K562 (cell line): Measurements from ENCODE around the gene DCXR. TPM values are rescaled to one million over a fixed set of nuclear protein-coding genes. Genes with fewer than 3 reads are reported as not detected.

Experiments used
- CSDE1 ChIP-seq, 2 experiments: fragments of 450-650 bp; IDR thresholded peaks; 2 replicates each; pipeline ENCODE4 v1.6.1; 2016; ENCODE audit warnings: mild to moderate bottlenecking in 1 of 2
- FOXM1 ChIP-seq, 2 experiments: fragments of 450-650 bp in 1 of 2; sonication (generic) in 1 of 2; formaldehyde crosslinking in 1 of 2; IDR thresholded peaks; 2 replicates each; pipeline versions ENCODE4 v1.6.1 to v1.9.0; 2017 to 2022; ENCODE audit warnings: low read depth in 2 of 2, mild to moderate bottlenecking in 2 of 2, missing genetic modification reagents in 1 of 2, moderate library complexity in 1 of 2
- HNRNPL ChIP-seq: fragments of 200-400 bp; formaldehyde crosslinking; IDR thresholded peaks from 2 replicates; pipeline ENCODE4 v1.6.1; 2017; ENCODE audit warnings: low read depth, mild to moderate bottlenecking, low read length
- MGA ChIP-seq: fragments of 450-650 bp; IDR thresholded peaks from 2 replicates; pipeline ENCODE4 v1.6.1; 2016; ENCODE audit warnings: mild to moderate bottlenecking, moderate library complexity
- PHF20 ChIP-seq: fragments of 450-650 bp; IDR thresholded peaks from 2 replicates; pipeline ENCODE4 v1.6.1; 2018; ENCODE audit not compliant: partially characterized antibody
- SNRNP70 ChIP-seq: fragments of 200-400 bp; formaldehyde crosslinking; optimal IDR thresholded peaks from 2 replicates; pipeline ENCODE3; 2017; ENCODE audit warnings: low read depth, low read length
- TEAD1 ChIP-seq, 2 experiments: fragments of 450-650 bp in 1 of 2; sonication (generic) in 1 of 2; formaldehyde crosslinking; IDR thresholded peaks; 2 replicates each; pipeline versions ENCODE4 v1.4.0 to v1.8.0; 2020 to 2022; ENCODE audit warnings: mild to moderate bottlenecking in 2 of 2, missing genetic modification reagents in 1 of 2
- YY1 ChIP-seq, 3 experiments: IDR thresholded peaks; 2 replicates each; pipeline ENCODE4 v1.6.1; 2011; ENCODE audit warnings: low read length in 2 of 3, mild to moderate bottlenecking in 2 of 3, moderate library complexity in 2 of 3, borderline replicate concordance in 1 of 3, control low read depth in 1 of 3, low read depth in 1 of 3; ENCODE audit not compliant: insufficient read depth in 3 of 3, insufficient replicate concordance in 2 of 3, control insufficient read depth in 1 of 3, insufficient read length in 1 of 3; ENCODE audit errors: extremely low read depth in 1 of 3
- ZNF174 ChIP-seq: fragments of 250-450 bp; sonication (Bioruptor Pico); IDR thresholded peaks from 2 replicates; pipeline ENCODE4 v1.4.0; 2020; ENCODE audit warnings: mild to moderate bottlenecking
- ZNF282 ChIP-seq: sonication (generic); formaldehyde crosslinking; IDR thresholded peaks from 2 replicates; pipeline ENCODE4 v1.8.1; 2023; ENCODE audit warnings: missing genetic modification reagents
- polyA plus RNA-seq, 8 experiments: library from polyadenylated mRNA; depleted of rRNA in 4 of 8; stranded (reverse) in 5 of 8; unstranded in 3 of 8; fragments of >200 nt; fragmentation: Nextera tagmentation in 2 of 8; fragmentation: Illumina TruSeq in 1 of 8; extraction: Ambion mirVana in 2 of 8; extraction: Trizol in 1 of 8; gene quantifications; 2 replicates each; pipeline versions ENCODE4 v1.2.1 to v1.2.3, GENCODE V29; 2011 to 2014; ENCODE audit warnings: inconsistent platforms in 1 of 8, missing spikeins in 1 of 8
- total RNA-seq, 7 experiments: library from RNA; depleted of rRNA in 6 of 7; stranded (reverse); fragments of >200 nt in 6 of 7; fragmentation: Illumina TruSeq in 2 of 7; extraction: Trizol in 2 of 7; gene quantifications; 2 replicates each; pipeline versions ENCODE4 v1.2.1 to v1.2.3, GENCODE V29; 2011 to 2021; ENCODE audit warnings: low replicate concordance in 1 of 7
- TF ChIP-seq, protein P1 (sequence below): sonication (generic); formaldehyde crosslinking; IDR thresholded peaks from 2 replicates; pipeline ENCODE4 v1.8.0; 2022; ENCODE audit warnings: mild to moderate bottlenecking, low read depth, missing genetic modification reagents
- TF ChIP-seq, protein P2 (sequence below): fragments of 250-450 bp; sonication (Bioruptor Pico); IDR thresholded peaks from 2 replicates; pipeline ENCODE4 v1.4.0; 2020

The DCXR gene
- total and polyA plus RNA-seq, 9 of the 15 experiments (the other 6 are each of a cell fraction or from before 2014, with no cell fraction given): 21.3 to 274 (median 156) TPM

DNA sequence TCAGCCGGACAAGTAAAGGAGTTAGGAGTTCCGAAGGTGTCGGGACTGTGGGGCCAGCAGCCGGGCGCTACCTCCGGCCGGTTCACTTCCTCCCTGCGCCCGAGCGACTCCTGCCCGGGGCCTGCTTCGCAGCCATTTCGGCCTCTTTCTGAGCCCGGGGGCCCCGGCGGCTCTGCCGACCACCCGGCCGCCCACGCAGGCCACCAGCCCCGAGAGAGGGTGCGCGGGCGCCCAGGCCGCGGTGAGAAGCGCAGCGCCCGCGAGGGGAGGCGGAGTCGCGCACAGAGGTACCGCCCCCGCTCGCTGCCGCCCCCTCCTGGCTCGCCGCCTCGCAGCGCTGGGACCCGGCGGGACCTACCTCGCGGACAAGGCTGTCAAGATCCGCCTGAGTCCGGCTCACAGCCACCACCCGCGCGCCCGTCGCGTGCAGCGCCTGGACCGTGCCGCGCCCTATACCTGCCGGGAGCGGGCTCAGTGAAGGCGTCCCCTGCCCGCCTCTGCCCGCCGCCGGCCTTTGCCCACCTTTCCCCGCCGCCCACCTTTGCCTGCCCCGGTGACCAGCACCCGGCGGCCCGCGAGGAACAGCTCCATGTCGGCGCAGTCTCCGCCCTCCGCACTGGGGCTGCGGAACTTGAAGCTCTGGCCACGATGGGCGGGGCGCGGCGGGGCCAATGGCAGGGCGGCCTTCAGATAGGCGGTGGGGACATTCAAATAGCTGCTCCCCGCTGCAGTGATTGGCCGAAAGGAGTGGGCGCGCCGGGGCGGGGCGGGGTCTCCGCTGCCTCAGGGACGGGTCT, at the start of gene DCXR (continued):
- TF ChIP-seq MGA (peak; percentile 80), CSDE1 (IDR thresholded peaks at IDR 0.05) (no peak), YY1 (IDR thresholded peaks at IDR 0.05; ENCODE audit: borderline replicate concordance in 1 of 3, control insufficient read depth in 1 of 3, extremely low read depth in 1 of 3, insufficient read depth in 3 of 3, insufficient read length in 1 of 3, insufficient replicate concordance in 2 of 3, low read depth in 1 of 3, low read length in 2 of 3) (peak in 1 of 3 experiments; percentile 80), TEAD1 (CRISPR knock-in tag; IDR thresholded peaks at IDR 0.05) (peak; percentile 20 to 96; a peak in 2 of 4 replicates), SNRNP70 (no peak), FOXM1 (IDR thresholded peaks at IDR 0.05; ENCODE audit: low read depth) (no peak; the same call in 1 of the 2 replicates), FOXM1 (CRISPR knock-in tag; IDR thresholded peaks at IDR 0.05; ENCODE audit: low read depth) (0 out of 2 replicates have a peak, but pooled peaks have one; percentile 32), ZNF282 (peak; percentile 67; the same call in 1 of the 2 replicates), PHF20 (peak; percentile 75), ZNF174 (no peak), HNRNPL (peak; percentile 87)
- TF ChIP-seq, protein P1, sequence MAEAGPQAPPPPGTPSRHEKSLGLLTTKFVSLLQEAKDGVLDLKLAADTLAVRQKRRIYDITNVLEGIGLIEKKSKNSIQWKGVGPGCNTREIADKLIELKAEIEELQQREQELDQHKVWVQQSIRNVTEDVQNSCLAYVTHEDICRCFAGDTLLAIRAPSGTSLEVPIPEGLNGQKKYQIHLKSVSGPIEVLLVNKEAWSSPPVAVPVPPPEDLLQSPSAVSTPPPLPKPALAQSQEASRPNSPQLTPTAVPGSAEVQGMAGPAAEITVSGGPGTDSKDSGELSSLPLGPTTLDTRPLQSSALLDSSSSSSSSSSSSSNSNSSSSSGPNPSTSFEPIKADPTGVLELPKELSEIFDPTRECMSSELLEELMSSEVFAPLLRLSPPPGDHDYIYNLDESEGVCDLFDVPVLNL (CRISPR knock-in tag): 0 out of 2 replicates have a peak, but pooled peaks have one; percentile 14
- TF ChIP-seq, protein P2, sequence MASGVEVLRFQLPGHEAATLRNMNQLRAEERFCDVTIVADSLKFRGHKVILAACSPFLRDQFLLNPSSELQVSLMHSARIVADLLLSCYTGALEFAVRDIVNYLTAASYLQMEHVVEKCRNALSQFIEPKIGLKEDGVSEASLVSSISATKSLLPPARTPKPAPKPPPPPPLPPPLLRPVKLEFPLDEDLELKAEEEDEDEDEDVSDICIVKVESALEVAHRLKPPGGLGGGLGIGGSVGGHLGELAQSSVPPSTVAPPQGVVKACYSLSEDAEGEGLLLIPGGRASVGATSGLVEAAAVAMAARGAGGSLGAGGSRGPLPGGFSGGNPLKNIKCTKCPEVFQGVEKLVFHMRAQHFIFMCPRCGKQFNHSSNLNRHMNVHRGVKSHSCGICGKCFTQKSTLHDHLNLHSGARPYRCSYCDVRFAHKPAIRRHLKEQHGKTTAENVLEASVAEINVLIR (CRISPR knock-in tag): no peak
